HCT116 (cell line): Measurements from ENCODE around the gene MARCHF3. TPM values are rescaled to one million over a fixed set of nuclear protein-coding genes. Genes with fewer than 3 reads are reported as not detected.

Experiments
- ATAC-seq: fragments of 200-7000 bp; cut with Tn5 transposase; 2 replicates; pipeline ENCODE4 v1.9.1; 2020; ENCODE audit warnings: mild to moderate bottlenecking, moderate library complexity
- Bru-seq: library from RNA; stranded (reverse); fragments of 400-500 nt; gene quantifications from one replicate; lab custom pipeline; 2021; lab: Mats Ljungman, UMichigan
- BruChase-seq, 2 experiments: library from RNA; stranded (reverse); fragments of 400-500 nt; gene quantifications; one replicate each; lab custom pipeline; 2021; lab: Mats Ljungman, UMichigan
- BruUV-seq: library from RNA; stranded (reverse); fragments of 400-500 nt; replicated peaks from 2 replicates; lab custom pipeline; 2021; lab: Mats Ljungman, UMichigan
- CTCF ChIA-PET: fragments of 300-600 bp; sonication (Branson Sonifier 250); formaldehyde crosslinking; loops from one replicate; lab custom pipeline; 2021; ENCODE audit warnings: antibody characterized with exemption; lab: Charles Lee
- POLR2A ChIA-PET: fragments of 300-600, 350-600 bp; sonication (Branson Sonifier 250); formaldehyde crosslinking; loops from one replicate; lab custom pipeline; 2021; ENCODE audit warnings: antibody characterized with exemption; lab: Charles Lee
- RAD21 ChIA-PET, 2 experiments: fragments of 300-600 bp; sonication (Branson Sonifier 250); formaldehyde crosslinking; loops; one replicate each; lab custom pipeline; 2023; ENCODE audit warnings: low total read pairs in 2 of 2; ENCODE audit not compliant: uncharacterized antibody in 2 of 2, unreplicated experiment in 2 of 2, low non-redundant PET in 1 of 2; lab: Charles Lee
- DNase-seq: peaks from one replicate; pipeline ENCODE4 v3.0.0-alpha.2; 2010; ENCODE audit warnings: low read depth, low spot score
- H2AFZ ChIP-seq: fragments of 200-600 bp; shearing (Covaris generic), sonication (generic); 2 replicates; pipeline ENCODE4 v1.6.1; 2017; ENCODE audit warnings: low read depth, mixed run types, mixed read lengths, antibody characterized with exemption, low read length; ENCODE audit not compliant: poor library complexity, severe bottlenecking
- H3K27ac ChIP-seq: 2 replicates; pipeline ENCODE4 v1.5.1; 2012; ENCODE audit warnings: low read depth, low read length
- H3K27me3 ChIP-seq: fragments of 200-600 bp; sonication (generic); 2 replicates; pipeline ENCODE4 v1.6.1; 2016; ENCODE audit warnings: mixed run types, low read length, mixed read lengths; ENCODE audit not compliant: insufficient read depth
- H3K36me3 ChIP-seq, 2 experiments: fragments of 200-500 bp in 1 of 2; fragments of 200-600 bp in 1 of 2; sonication (Bioruptor generic) in 1 of 2; sonication (generic) in 1 of 2; 2 replicates each; pipeline versions ENCODE4 v1.5.1 to v1.6.1; 2014 to 2016; ENCODE audit warnings: low read length in 2 of 2, inconsistent platforms in 1 of 2, mixed read lengths in 1 of 2, mixed run types in 1 of 2; ENCODE audit not compliant: insufficient read depth in 2 of 2, control insufficient read depth in 1 of 2
- H3K4me1 ChIP-seq, 2 experiments: fragments of 200-600 bp in 1 of 2; sonication (generic) in 1 of 2; 2 replicates each; pipeline versions ENCODE4 v1.5.1 to v1.6.1; 2012 to 2017; ENCODE audit warnings: low read length in 2 of 2, inconsistent platforms in 1 of 2, mild to moderate bottlenecking in 1 of 2, mixed read lengths in 1 of 2, mixed run types in 1 of 2, moderate library complexity in 1 of 2; ENCODE audit not compliant: insufficient read depth in 2 of 2, control insufficient read depth in 1 of 2
- H3K4me2 ChIP-seq: fragments of 200-600 bp; sonication (generic); 2 replicates; pipeline ENCODE4 v1.6.1; 2017; ENCODE audit warnings: mixed run types, low read length, mixed read lengths
- H3K4me3 ChIP-seq, 2 experiments: fragments of 200-600 bp in 1 of 2; sonication (generic) in 1 of 2; replicated peaks in 1 of 2; 2 replicates each; pipeline ENCODE4 v1.5.1; 2011 to 2016; ENCODE audit warnings: low read length in 2 of 2, control low read depth in 1 of 2, low read depth in 1 of 2, mild to moderate bottlenecking in 1 of 2, mixed read lengths in 1 of 2, mixed run types in 1 of 2
- H3K79me2 ChIP-seq: fragments of 200-600 bp; sonication (generic); 2 replicates; pipeline ENCODE4 v1.6.1; 2017; ENCODE audit warnings: mild to moderate bottlenecking, mixed run types, low read length, moderate library complexity, mixed read lengths; ENCODE audit not compliant: insufficient read depth
- H3K9ac ChIP-seq: fragments of 200-600 bp; sonication (generic); 2 replicates; pipeline ENCODE4 v1.6.1; 2016; ENCODE audit warnings: low read length, mixed read lengths
- H3K9me2 ChIP-seq: fragments of 200-600 bp; sonication (generic), shearing (Covaris generic); 2 replicates; pipeline ENCODE4 v1.6.1; 2017; ENCODE audit warnings: mixed run types, mild to moderate bottlenecking, moderate library complexity; ENCODE audit not compliant: insufficient read depth
- H3K9me3 ChIP-seq, 2 experiments: fragments of 200-500 bp in 1 of 2; fragments of 200-600 bp in 1 of 2; sonication (Bioruptor generic) in 1 of 2; sonication (generic) in 1 of 2; 2 replicates each; pipeline ENCODE4 v1.6.1; 2014 to 2017; ENCODE audit warnings: low read length in 2 of 2, mixed read lengths in 2 of 2, inconsistent platforms in 1 of 2, low read depth in 1 of 2, mild to moderate bottlenecking in 1 of 2, mixed run types in 1 of 2, moderate library complexity in 1 of 2; ENCODE audit not compliant: control insufficient read depth in 1 of 2, insufficient read depth in 1 of 2
- H4K20me1 ChIP-seq: fragments of 200-600 bp; sonication (generic), shearing (Covaris generic); 2 replicates; pipeline ENCODE4 v1.6.1; 2017; ENCODE audit warnings: mixed run types, mild to moderate bottlenecking, moderate library complexity; ENCODE audit not compliant: insufficient read depth
- ATF3 ChIP-seq: IDR thresholded peaks from 2 replicates; pipeline ENCODE4 v1.6.1; 2012
- CEBPB ChIP-seq: IDR thresholded peaks from 2 replicates; pipeline ENCODE4 v1.6.1; 2012; ENCODE audit warnings: low read depth
- ELF1 ChIP-seq: IDR thresholded peaks from 2 replicates; pipeline ENCODE4 v1.6.1; 2012; ENCODE audit warnings: low read depth, borderline replicate concordance
- EZH2 ChIP-seq: fragments of 200-600 bp; sonication (generic); IDR thresholded peaks from 2 replicates; pipeline ENCODE4 v1.6.1; 2017; ENCODE audit warnings: antibody characterized with exemption, mixed run types
- JUND ChIP-seq: IDR thresholded peaks from 2 replicates; pipeline ENCODE4 v1.6.1; 2012
- POLR2AphosphoS5 ChIP-seq: IDR thresholded peaks from 2 replicates; pipeline ENCODE4 v1.6.1; 2011; ENCODE audit warnings: mild to moderate bottlenecking, low read depth, low read length, moderate library complexity
- REST ChIP-seq: IDR thresholded peaks from 2 replicates; pipeline ENCODE4 v1.6.1; 2012; ENCODE audit warnings: low read depth
- SIN3A ChIP-seq: IDR thresholded peaks from 2 replicates; pipeline ENCODE4 v1.6.1; 2012; ENCODE audit warnings: low read depth
- SRF ChIP-seq: IDR thresholded peaks from 2 replicates; pipeline ENCODE4 v1.6.1; 2012; ENCODE audit warnings: low read depth
- YY1 ChIP-seq: IDR thresholded peaks from 2 replicates; pipeline ENCODE4 v1.6.1; 2011; ENCODE audit warnings: low read length, low read depth, moderate library complexity, mild to moderate bottlenecking; ENCODE audit not compliant: insufficient replicate concordance; ENCODE audit errors: extremely low read depth
- ZFX ChIP-seq: fragments of 450-650 bp; IDR thresholded peaks from 2 replicates; pipeline ENCODE4 v1.6.1; 2017
- ZNF274 ChIP-seq: fragments of 200-500 bp; sonication (Bioruptor generic); IDR thresholded peaks from 2 replicates; pipeline ENCODE4 v1.6.1; 2014; ENCODE audit warnings: mild to moderate bottlenecking, low read depth, low read length, inconsistent platforms
- intact Hi-C: fragments of 100-400 bp; cut with micrococcal nuclease; formaldehyde crosslinking; loops from 2 replicates; pipeline ENCODE4 v1.10.0; 2022
- long read RNA-seq: library from polyadenylated mRNA; unstranded; transcript quantifications from one replicate; pipeline ENCODE4 v2.0.0, GENCODE V29; 2021; ENCODE audit not compliant: unreplicated experiment
- polyA plus RNA-seq: library from polyadenylated mRNA; unstranded; fragments of >200 nt; gene quantifications from 2 replicates; pipeline ENCODE4 v1.2.1, GENCODE V29; 2012; ENCODE audit warnings: missing spikeins
- total RNA-seq: library from RNA; stranded (reverse); gene quantifications from one replicate; pipeline ENCODE4 v1.2.1, GENCODE V29; 2021; ENCODE audit not compliant: unreplicated experiment
- TF ChIP-seq, protein P1 (sequence below): IDR thresholded peaks from 2 replicates; pipeline ENCODE4 v1.6.1; 2011; ENCODE audit warnings: mild to moderate bottlenecking, low read length, moderate library complexity; ENCODE audit not compliant: insufficient replicate concordance; ENCODE audit errors: extremely low read depth
- TF ChIP-seq, protein P2 (sequence below), 3 experiments: fragments of 200-600 bp in 1 of 3; sonication (generic) in 1 of 3; IDR thresholded peaks in 2 of 3; conservative IDR thresholded peaks in 1 of 3; 2 replicates each; pipeline ENCODE4 v1.5.1; 2012 to 2017; ENCODE audit warnings: low read depth in 2 of 3, low read length in 2 of 3, antibody characterized with exemption in 1 of 3, borderline replicate concordance in 1 of 3, control low read depth in 1 of 3, mild to moderate bottlenecking in 1 of 3, mixed read lengths in 1 of 3, mixed run types in 1 of 3, moderate library complexity in 1 of 3; ENCODE audit not compliant: insufficient read depth in 1 of 3

MARCHF3 gene, protein sequence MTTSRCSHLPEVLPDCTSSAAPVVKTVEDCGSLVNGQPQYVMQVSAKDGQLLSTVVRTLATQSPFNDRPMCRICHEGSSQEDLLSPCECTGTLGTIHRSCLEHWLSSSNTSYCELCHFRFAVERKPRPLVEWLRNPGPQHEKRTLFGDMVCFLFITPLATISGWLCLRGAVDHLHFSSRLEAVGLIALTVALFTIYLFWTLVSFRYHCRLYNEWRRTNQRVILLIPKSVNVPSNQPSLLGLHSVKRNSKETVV
- total RNA-seq (2.3 TPM), Bru-seq, nascent RNA (percentile 37 among the genes with signal in this experiment), BruChase-seq, experiment 1, labeled RNA remaining after a 6-hour chase (percentile 42 among the genes with signal in this experiment), BruChase-seq, experiment 2, labeled RNA remaining after a 2-hour chase (percentile 40 among the genes with signal in this experiment)
- polyA plus RNA-seq: 1.4 and 2.1 TPM in 2 replicates
- long read RNA-seq, full-length matches to known transcripts: 1 of 4 reads
- long read RNA-seq, partial matches to known transcripts: 0 of 4 reads
- long read RNA-seq, other reads (novel, unspliced or antisense): 3 of 4 reads

- peak within 1 kb of the TSS; percentile 62 to 81 for H3K4me3 ChIP-seq
- no peaks in the 10 kb centered on the region for H4K20me1 ChIP-seq
- H3K27ac ChIP-seq: peak within 1 kb of the TSS; percentile 52
- ChIA-PET POLR2A (interaction anchor here (0.5 kb wide), 1 partner anchor 485 kb away, joined by 3 read pairs; no protein-coding TSS in a partner anchor), RAD21 (no interaction called here), CTCF (interaction anchor here (1.2 kb wide), 1 partner anchor 9 kb away, joined by 4 read pairs; no protein-coding TSS in a partner anchor)
- no peaks in the 10 kb centered on the region for H3K9me2 ChIP-seq
- H3K9ac ChIP-seq: peak within 1 kb of the TSS; percentile 62
- H3K79me2 ChIP-seq: no peaks in the 10 kb centered on the region
- H3K4me2 ChIP-seq: peak within 1 kb of the TSS; percentile 93
- ATAC-seq: peak; percentile 95
- no peaks in the 10 kb centered on the region for H3K9me3 ChIP-seq
- intact Hi-C loops: loop anchor here (10.0 kb wide), 1 partner anchor 284 kb away; no protein-coding TSS in a partner anchor
- H3K27me3 ChIP-seq: no peaks in the 10 kb centered on the region
- peak; percentile 85 for DNase-seq
- H2AFZ ChIP-seq: peak within 1 kb of the TSS; percentile 86
- H3K36me3 ChIP-seq: no peaks in the 10 kb centered on the region
- peaks cover 0 to 6% of the 10 kb centered on the region in 2 experiments; a peak in 1 of 4 replicates for H3K4me1 ChIP-seq
- BruUV-seq: TSS peak; percentile 69
- TF ChIP-seq ZFX (no peak), ZNF274 (no peak), CEBPB (no peak), SRF (no peak), ELF1 (no peak), JUND (no peak), ATF3 (no peak), SIN3A (peak; percentile 79; the same call in 1 of the 2 replicates), REST (no peak), POLR2AphosphoS5 (peak; percentile 84), EZH2 (no peak), YY1 (peak; percentile 1)
- TF ChIP-seq, protein P1, sequence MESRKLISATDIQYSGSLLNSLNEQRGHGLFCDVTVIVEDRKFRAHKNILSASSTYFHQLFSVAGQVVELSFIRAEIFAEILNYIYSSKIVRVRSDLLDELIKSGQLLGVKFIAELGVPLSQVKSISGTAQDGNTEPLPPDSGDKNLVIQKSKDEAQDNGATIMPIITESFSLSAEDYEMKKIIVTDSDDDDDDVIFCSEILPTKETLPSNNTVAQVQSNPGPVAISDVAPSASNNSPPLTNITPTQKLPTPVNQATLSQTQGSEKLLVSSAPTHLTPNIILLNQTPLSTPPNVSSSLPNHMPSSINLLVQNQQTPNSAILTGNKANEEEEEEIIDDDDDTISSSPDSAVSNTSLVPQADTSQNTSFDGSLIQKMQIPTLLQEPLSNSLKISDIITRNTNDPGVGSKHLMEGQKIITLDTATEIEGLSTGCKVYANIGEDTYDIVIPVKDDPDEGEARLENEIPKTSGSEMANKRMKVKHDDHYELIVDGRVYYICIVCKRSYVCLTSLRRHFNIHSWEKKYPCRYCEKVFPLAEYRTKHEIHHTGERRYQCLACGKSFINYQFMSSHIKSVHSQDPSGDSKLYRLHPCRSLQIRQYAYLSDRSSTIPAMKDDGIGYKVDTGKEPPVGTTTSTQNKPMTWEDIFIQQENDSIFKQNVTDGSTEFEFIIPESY: no peak
- TF ChIP-seq, protein P2, sequence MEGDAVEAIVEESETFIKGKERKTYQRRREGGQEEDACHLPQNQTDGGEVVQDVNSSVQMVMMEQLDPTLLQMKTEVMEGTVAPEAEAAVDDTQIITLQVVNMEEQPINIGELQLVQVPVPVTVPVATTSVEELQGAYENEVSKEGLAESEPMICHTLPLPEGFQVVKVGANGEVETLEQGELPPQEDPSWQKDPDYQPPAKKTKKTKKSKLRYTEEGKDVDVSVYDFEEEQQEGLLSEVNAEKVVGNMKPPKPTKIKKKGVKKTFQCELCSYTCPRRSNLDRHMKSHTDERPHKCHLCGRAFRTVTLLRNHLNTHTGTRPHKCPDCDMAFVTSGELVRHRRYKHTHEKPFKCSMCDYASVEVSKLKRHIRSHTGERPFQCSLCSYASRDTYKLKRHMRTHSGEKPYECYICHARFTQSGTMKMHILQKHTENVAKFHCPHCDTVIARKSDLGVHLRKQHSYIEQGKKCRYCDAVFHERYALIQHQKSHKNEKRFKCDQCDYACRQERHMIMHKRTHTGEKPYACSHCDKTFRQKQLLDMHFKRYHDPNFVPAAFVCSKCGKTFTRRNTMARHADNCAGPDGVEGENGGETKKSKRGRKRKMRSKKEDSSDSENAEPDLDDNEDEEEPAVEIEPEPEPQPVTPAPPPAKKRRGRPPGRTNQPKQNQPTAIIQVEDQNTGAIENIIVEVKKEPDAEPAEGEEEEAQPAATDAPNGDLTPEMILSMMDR (IDR thresholded peaks at IDR 0.05 in 2 of 3, conservative IDR thresholded peaks at IDR 0.05 in 1 of 3; ENCODE audit: borderline replicate concordance in 1 of 3, insufficient read depth in 1 of 3, low read depth in 2 of 3, low read length in 2 of 3): peak in 2 of 3 experiments; percentile 18 to 22; a peak in 3 of 6 replicates
Observed at GRCh38 chr5:127030259-127031146, at the start of gene MARCHF3. TSS of gene MARCHF3 (minus strand) at chr5:127030558. CDS start at chr5:126918171, 112,387 bp downstream.
